GF-D8 (cell line): ENCODE results near the gene C6orf62.
A peak's percentile ranks its signal among the peaks of the same experiment; 100 is the strongest.
"Not testable (repeated sequence)": the region's sequence is repeated elsewhere in the genome, so short reads cannot be mapped to it uniquely, and the experiment has no call there.

Source experiments
- DNase-seq: peaks from one replicate; lab custom pipeline; 2025; lab: John Stamatoyannopoulos, UW

The C6orf62 gene

DNA sequence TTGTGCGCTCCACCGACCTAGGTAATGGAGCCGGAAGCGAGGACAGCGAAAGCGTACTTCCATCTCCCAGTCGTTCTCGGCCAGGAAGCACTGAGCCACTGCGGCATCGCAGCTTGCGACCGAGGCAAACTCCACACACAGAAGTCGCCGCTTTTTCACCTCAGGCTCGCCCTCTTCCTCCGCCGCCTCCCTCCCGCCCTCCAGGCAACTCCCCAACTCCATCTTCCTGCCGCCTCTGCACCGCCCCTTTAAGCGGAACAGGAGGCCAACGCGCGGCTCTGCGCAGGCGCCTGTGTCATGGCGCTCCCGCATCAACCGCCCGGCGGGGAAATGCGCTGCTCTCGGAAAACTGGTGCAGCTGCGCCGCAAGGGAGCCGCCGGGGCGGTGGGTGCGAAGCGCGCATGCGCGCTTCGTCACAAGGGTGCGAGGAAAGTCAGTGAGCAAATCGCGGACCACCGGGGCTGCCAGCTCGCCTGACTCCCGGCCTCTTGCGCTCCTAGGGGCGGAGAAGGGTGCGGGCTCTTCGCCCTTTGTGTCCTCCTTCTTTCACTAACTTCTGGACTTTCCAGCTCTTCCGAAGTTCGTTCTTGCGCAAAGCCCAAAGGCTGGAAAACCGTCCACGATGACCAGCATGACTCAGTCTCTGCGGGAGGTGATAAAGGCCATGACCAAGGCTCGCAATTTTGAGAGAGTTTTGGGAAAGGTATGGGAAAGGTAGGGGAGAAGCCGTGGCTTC, 52.1 kb downstream of the C6orf62 start, which contains the start of the genes ACOT13 and TDP2:
TSS of gene ACOT13 (plus strand) at position 437 of the 737 bp plus-strand sequence. CDS start at position 624, 187 bp downstream.
TSS of gene TDP2 (minus strand) at position 259 of the 737 bp plus-strand sequence. CDS start at position 222, 37 bp downstream.
- DNase-seq: peak; percentile 88

DNA sequence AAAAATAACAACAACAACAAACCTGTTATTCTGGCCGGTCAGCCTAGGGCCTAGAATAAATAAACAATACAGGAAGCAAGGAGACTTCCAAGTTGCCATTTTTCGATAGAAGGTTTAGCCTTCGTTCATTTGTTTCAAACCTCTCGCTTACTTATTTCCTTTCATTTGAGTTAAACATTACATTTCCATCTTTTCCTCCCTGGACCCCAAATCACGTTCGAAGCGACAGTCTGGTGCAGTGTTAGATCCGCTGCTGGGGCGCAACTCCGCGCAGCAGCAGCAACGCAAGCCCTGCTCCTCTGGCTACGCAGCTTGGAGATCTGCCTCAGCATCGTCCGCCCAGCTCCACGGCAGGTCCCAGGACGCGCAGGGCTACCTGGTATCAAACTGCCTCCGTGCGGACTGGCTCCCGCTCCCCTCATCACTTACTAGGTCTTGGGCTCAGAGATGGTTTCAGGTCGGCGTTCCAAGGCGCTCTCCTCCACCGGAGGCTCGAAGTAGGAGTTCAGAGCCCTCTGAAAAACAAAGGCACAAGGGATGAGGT, 52.8 kb downstream of the C6orf62 start:
- DNase-seq: no peak

DNA sequence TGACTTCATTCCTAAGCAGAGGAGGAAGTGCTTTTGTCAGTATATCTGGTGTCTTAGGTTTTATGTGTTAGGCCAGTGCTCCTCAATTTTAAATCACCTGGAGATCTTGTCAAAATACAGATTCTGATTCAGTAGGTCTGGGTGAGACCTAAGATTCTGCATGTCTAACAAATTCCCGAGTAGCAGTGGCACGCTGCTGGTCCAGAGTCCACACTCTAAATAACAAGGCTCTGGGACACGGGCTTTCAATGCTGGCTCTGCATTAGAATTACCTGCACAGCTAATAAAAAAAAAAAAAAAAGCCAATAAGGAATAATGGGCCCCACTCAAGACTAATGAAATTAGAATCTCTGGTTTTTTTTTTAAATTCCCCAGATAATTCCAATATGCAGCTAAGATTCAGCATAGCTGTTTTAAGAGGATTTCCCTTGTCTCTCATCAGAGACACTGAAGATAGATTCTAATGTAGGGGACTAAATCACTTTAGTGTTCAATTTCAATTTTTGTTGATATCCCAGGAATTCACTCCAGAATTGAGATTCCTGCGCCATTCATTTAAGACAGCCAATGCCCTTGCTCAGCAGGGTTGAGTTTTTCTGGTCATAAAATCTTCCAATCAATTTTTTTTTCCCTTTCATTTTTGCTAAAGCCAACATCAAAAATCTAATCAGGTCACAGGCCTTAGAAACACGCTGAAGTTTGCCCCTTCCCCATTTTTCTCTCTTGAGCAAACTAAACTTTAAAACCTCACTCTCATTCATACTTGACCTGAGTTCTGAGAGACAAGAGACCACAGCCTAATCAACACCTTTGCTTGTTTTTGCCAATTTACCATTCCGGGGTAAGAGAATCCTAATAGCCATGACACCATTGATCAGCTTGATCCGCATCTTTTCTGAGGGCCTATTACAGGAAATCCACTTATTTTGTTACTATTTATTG, 54.6 kb downstream of the C6orf62 start:
- DNase-seq: no peak

DNA sequence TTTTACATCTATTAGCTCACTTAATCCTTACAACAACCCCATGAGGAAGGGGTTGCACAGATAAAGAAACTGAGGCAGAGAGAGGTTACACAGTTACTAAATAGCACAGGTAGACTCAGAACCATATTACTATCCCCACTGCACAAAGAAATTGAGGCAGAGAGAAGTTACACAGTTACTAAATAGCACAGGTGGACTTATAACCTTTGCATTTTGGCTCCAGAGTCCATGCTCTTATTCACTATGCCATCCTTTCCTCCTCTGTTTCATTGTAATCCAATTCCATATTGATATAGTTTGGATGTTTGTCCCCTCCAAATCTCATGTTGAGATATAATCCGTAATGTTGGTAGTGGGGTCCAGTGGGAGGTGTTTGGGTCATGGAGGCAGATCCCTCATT, 55.8 kb downstream of the C6orf62 start:
- DNase-seq: no peak

DNA sequence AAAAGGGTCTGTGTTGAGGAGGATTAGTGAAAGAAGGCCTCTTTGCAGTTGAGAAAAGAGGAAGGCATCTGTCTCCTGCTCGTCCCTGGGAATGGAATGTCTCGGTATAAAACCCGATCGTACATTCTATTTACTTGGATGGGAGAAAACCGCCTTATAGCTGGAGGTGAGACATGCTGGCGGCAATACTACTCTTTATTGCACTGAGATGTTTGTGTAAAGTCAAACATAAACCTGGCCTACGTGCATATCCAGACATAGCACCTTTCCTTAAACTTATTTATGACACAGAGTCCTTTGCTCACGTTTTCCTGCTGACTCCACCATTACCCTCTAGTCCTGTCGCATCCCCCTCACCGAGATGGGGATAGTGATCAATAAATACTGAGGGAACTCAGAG, 56.7 kb downstream of the C6orf62 start:
- no peak for DNase-seq

DNA sequence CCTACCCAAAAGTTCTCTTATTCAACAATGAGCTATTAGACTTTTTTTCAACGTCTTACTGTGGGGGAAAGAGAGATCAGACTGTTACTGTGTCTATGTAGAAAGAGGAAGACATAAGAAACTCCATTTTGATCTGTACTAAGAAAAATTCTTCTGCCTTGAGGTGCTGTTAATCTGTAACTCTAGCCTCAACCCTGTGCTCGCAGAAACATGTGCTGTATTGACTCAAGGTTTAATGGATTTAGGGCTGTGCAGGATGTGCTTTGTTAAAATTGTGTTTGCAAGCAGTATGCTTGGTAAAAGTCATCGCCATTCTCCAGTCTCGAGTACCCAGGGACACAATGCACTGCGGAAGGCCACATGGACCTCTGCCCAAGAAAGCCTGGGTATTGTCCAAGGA, 57.2 kb downstream of the C6orf62 start:
- DNase-seq: not testable (repeated sequence)

DNA sequence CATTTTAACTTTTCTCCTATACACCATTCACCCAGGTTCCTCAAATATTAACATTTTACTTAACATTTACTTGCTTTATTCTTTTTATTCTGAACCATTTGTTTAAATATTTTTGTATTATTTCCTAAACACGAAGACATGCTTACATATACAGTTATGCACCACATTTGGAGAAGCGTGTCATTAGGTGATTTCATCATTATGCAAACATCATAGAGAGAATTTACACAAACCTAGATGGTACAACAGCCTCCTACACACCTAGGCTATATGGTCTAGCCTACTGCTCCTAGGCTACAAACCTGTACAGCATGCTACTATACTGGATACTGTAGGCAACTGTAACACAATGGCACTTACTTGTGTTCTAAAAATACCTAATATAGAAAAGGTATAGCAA, 58.8 kb downstream of the C6orf62 start:
- no peak for DNase-seq

DNA sequence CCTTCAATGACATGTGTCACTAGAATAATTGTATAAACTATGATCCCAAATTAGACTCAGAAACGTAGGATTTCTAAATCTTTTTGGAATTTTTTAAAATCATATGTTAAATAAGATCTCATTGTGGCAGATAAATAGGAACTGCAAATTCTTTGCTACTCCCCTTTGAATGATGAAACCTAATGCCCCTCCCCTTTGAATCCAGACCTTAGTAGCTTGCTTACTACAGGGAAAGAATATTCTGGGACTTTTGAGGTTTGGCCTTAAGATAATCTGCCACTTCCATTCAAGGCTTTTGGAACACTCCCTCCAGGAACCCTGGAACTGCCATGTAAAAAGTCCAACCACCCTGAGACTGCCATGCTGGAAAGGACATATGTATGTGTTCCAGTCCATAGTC, 59.4 kb downstream of the C6orf62 start:
- no peak for DNase-seq

DNA sequence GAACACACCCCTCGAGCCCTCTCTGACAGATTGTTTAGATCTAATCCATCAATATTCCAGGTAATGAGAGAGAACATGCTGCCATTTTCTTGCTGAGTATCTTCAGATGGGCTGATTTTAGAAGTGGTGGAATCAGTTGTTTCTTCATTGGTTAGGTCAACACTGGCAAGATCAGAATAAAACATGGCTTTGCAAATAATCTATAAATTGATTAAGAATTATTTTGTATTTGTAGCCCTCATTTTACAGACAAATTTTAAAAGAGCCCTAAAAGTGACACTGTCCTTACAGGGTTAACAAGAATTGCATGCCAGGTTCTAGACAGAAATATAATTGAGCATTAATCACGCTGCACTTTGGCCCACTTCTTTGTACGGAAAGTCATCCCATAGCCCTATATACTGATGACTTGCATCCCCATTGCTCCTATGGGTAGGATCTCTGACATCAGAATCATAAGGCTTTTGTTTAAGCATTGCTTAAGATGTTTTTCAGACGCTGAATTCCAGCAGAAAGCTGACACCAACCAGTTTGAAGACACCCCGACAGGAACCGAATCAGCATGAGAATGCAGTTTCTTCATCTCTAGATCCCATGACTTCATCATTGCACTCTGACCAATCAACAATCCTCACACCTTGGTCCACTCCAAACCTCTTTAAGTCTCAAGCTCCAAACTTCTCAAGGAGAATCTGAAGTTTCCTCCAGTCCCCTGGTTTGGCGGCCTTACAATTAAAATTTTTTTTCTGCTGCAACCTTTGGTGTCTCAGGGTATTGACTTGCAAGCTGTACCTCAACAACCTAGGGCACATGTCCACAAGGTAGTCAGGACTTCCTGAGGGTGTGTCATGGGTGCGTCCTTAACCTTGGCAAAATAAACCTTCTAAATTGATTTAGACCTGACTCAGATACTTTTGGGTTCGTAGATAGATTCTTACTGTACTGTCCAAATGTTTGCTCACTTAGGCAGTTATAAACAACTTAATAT, 60.1 kb downstream of the C6orf62 start:
- no peak for DNase-seq

DNA sequence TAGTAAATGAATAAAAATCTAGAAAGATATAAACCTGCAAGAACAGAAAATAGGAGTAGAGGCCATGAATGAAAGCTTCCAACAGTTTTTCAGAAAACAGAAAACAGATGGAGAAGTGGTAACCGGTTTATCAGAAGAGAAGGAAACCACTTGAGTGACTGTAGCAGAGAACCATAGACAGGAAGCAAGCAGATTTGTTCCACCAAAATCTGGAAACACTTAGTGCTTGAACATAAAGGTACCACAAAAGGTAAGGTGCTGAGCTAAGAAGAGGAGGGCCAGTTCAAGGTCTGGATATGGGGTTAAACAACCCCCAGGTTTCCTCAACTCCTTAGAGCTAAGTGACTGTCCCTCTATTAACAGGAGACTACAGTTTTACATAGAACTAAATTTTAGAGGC, 63.7 kb downstream of the C6orf62 start:
- no peak for DNase-seq
